ENCODE results near the gene AASDH. TPM values are rescaled to one million over a fixed set of nuclear protein-coding genes. Genes with fewer than 3 reads are reported as not detected.

AASDH gene
- total and polyA plus RNA-seq, 8 donors, result 2.8 to 58.0 (median 9.9) TPM

GRCh38 chr4:56360071-56360470 lies 27.2 kb downstream of the AASDH start:
- TF ChIP-seq POLR2A (IDR thresholded peaks at IDR 0.05) (no peak), POLR2AphosphoS5 (IDR thresholded peaks at IDR 0.05) (no peak), CTCF (IDR thresholded peaks at IDR 0.05) (no peak), EP300 (IDR thresholded peaks at IDR 0.05) (no peak)
- Histone ChIP-seq H3K9me3 (peaks cover 0 to 10% (median 0%) of the 10 kb centered on the region in 4 donors), H3K27ac (no peak overlapping the region), H3K27me3 (no peaks in the 10 kb centered on the region), H3K4me3 (no peak overlapping the region), H3K4me1 (no peaks in the 10 kb centered on the region), H3K36me3 (peaks cover 0 to 62% (median 36%) of the 10 kb centered on the region in 4 donors)
- no peak for DNase-seq
- intact Hi-C loops (cut with DNase I; ENCODE audit: low total_unique reads), result no loop called here

- H3K36me3 ChIP-seq, result peaks cover 0 to 79% (median 57%) of the 10 kb centered on the region in 4 donors
- no peak for TF ChIP-seq EP300 (IDR thresholded peaks at IDR 0.05)
- no peak for TF ChIP-seq POLR2A (IDR thresholded peaks at IDR 0.05)
- TF ChIP-seq POLR2AphosphoS5 (IDR thresholded peaks at IDR 0.05), result no peak
- no peak for TF ChIP-seq CTCF (IDR thresholded peaks at IDR 0.05)
- H3K4me3 ChIP-seq, result no peak overlapping the region
- intact Hi-C loops (cut with DNase I; ENCODE audit: low total_unique reads), result no loop called here
- no peaks in the 10 kb centered on the region for H3K9me3 ChIP-seq
- WGBS, 5 donors, result 96 to 99% (median 98%) methylated on average over 9 of the region's 9 CpGs
- H3K4me1 ChIP-seq, result no peaks in the 10 kb centered on the region
- no peaks in the 10 kb centered on the region for H3K27me3 ChIP-seq
- H3K27ac ChIP-seq, result no peak overlapping the region
- no peak for DNase-seq
Observed at GRCh38 chr4:56356650-56357049, 30.6 kb downstream of the AASDH start.

GRCh38 chr4:56348576-56348975 lies 38.7 kb downstream of the AASDH start:
- H3K36me3 ChIP-seq, result peaks cover 8 to 68% (median 60%) of the 10 kb centered on the region in 4 donors
- H3K27ac ChIP-seq, result no peak overlapping the region
- no peak overlapping the region for H3K4me3 ChIP-seq
- TF ChIP-seq EP300 (IDR thresholded peaks at IDR 0.05), result no peak
- TF ChIP-seq POLR2AphosphoS5 (IDR thresholded peaks at IDR 0.05), result no peak
- TF ChIP-seq CTCF (IDR thresholded peaks at IDR 0.05), result no peak
- no peak for TF ChIP-seq POLR2A (IDR thresholded peaks at IDR 0.05)
- 91 to 98% (median 95%) methylated on average over 3 of the region's 3 CpGs for WGBS, 5 donors
- no peaks in the 10 kb centered on the region for H3K27me3 ChIP-seq
- intact Hi-C loops (cut with DNase I; ENCODE audit: low total_unique reads), result no loop called here
- DNase-seq, result no peak
- no peaks in the 10 kb centered on the region for H3K4me1 ChIP-seq
- no peaks in the 10 kb centered on the region for H3K9me3 ChIP-seq

GRCh38 chr4:56345458-56345857 lies 41.8 kb downstream of the AASDH start:
- DNase-seq, result no peak

More at GRCh38 chr4:56345458-56345857, 41.8 kb downstream of the AASDH start:
- H3K4me1 ChIP-seq, result no peaks in the 10 kb centered on the region
- 91 to 99% (median 94%) methylated on average over 4 of the region's 4 CpGs for WGBS, 5 donors
- no peak overlapping the region for H3K4me3 ChIP-seq
- TF ChIP-seq POLR2AphosphoS5 (IDR thresholded peaks at IDR 0.05) (no peak), EP300 (IDR thresholded peaks at IDR 0.05) (no peak), POLR2A (IDR thresholded peaks at IDR 0.05) (no peak), CTCF (IDR thresholded peaks at IDR 0.05) (no peak)
- H3K36me3 ChIP-seq, result peaks cover 8 to 45% (median 42%) of the 10 kb centered on the region in 4 donors
- no peaks in the 10 kb centered on the region for H3K27me3 ChIP-seq
- no peaks in the 10 kb centered on the region for H3K9me3 ChIP-seq
- no peak overlapping the region for H3K27ac ChIP-seq
- intact Hi-C loops (cut with DNase I; ENCODE audit: low total_unique reads), result no loop called here

All from stomach (tissue), 9 donors.